ENCODE data around the gene RNGTT.

- TF ChIP-seq CREM (IDR thresholded peaks at IDR 0.05; ENCODE audit: low read depth) (no peak), POLR2A (IDR thresholded peaks at IDR 0.05; ENCODE audit: low read depth, low read length) (no peak)
Measured at GRCh38 chr6:88983532-88983931, 20.1 kb upstream of the RNGTT start.
